ENCODE data around the gene TMEM196. TPM values are rescaled to one million over a fixed set of nuclear protein-coding genes. Genes with fewer than 3 reads are reported as not detected.

Gene TMEM196
- total and polyA plus RNA-seq, 9 of the 15 experiments (the other 6 are each of a cell fraction or from before 2014, with no cell fraction given): not detected

DNA sequence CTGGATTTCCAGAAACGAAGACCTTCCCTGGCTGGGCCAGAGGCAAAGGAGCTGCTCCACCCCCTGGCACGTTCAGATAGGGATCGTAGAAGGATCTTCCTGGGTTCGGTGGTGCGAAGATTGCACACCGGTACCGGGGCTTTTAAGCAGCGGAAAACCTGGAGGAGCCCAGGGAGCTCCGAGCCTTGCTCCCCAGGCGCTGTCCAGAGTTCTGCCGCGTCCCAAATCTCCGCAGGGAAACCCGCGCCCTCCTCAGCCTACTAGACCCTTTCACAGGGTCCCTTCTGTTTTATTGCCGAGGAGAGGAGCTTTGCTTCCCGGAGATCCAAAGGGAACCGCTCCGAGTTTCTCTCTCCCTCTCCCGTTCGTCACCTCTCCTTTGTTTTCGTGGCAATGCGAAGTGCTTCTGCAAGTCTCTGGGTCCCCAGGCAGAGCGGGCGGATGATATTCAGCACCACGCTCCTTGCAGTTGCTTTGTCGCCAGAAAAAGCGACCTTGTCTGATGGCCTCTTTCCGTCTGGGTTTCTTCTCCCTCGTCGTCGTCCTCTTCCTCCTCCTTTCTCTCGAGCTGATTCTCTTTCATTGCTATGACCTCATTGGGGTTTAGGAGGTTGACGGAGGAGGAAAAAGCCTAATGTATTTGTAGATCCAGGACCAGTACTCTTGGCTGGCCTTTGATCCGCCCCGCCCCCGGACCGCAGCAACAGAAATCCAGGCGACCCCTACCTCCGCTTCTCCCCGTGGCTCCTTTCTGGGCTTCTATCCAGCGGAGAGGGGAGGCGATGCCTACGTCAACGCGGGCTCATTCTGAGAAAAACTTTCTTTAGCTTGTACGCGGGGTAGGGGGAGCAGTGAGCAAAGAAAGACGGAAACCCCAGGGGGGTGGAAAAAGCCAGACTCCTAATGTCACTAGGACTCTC is at the start of gene TMEM196 (continued):
- TF ChIP-seq, protein P1, sequence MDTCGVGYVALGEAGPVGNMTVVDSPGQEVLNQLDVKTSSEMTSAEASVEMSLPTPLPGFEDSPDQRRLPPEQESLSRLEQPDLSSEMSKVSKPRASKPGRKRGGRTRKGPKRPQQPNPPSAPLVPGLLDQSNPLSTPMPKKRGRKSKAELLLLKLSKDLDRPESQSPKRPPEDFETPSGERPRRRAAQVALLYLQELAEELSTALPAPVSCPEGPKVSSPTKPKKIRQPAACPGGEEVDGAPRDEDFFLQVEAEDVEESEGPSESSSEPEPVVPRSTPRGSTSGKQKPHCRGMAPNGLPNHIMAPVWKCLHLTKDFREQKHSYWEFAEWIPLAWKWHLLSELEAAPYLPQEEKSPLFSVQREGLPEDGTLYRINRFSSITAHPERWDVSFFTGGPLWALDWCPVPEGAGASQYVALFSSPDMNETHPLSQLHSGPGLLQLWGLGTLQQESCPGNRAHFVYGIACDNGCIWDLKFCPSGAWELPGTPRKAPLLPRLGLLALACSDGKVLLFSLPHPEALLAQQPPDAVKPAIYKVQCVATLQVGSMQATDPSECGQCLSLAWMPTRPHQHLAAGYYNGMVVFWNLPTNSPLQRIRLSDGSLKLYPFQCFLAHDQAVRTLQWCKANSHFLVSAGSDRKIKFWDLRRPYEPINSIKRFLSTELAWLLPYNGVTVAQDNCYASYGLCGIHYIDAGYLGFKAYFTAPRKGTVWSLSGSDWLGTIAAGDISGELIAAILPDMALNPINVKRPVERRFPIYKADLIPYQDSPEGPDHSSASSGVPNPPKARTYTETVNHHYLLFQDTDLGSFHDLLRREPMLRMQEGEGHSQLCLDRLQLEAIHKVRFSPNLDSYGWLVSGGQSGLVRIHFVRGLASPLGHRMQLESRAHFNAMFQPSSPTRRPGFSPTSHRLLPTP (IDR thresholded peaks at IDR 0.05; ENCODE audit: borderline replicate concordance, extremely low read depth, insufficient read length): no peak

GRCh38 chr7:19816128-19816527 is 42.7 kb upstream of the TMEM196 start:
- FAIRE-seq (no peak), ATAC-seq (no peak), DNase-seq (ENCODE audit: extremely low read depth in 1 of 4, low spot score in 3 of 4) (no peak)
- POLR2A ChIA-PET: no interaction called here
- H3K9ac ChIP-seq (ENCODE audit: insufficient read depth in 1 of 2, low read depth in 2 of 2, low read length in 2 of 2): no peak overlapping the region
- H3K79me2 ChIP-seq (ENCODE audit: control insufficient read depth, insufficient read depth, low read length): no peaks in the 10 kb centered on the region
- CTCF ChIA-PET (ENCODE audit: low intra/inter-chr PET ratio): no interaction called here
- H3K4me3 ChIP-seq: no peak overlapping the region
- no peaks in the 10 kb centered on the region for H3K9me1 ChIP-seq (ENCODE audit: control insufficient read depth, insufficient read depth, low read length)
- intact Hi-C loops (cut with micrococcal nuclease) (no loop called here), in situ Hi-C loops (cut with MboI) (no loop called here)
- no TSS peak for BruUV-seq (replicated peaks)
- no peak overlapping the region for H3K27ac ChIP-seq (ENCODE audit: extremely low read depth, low read depth, low read length)
- no peaks in the 10 kb centered on the region for H3K4me1 ChIP-seq (replicated peaks in 1 of 2; ENCODE audit: control insufficient read depth in 2 of 2, insufficient read depth in 2 of 2, low read length in 2 of 2)
- H3K27me3 ChIP-seq (ENCODE audit: control insufficient read depth in 2 of 2, insufficient read depth in 2 of 2, low read length in 2 of 2): no peaks in the 10 kb centered on the region
- WGBS (ENCODE audit: insufficient coverage, low coverage, missing lambda C conversion rate): 0% methylated on average over 2 of the region's 2 CpGs
- no peaks in the 10 kb centered on the region for H3K9me3 ChIP-seq (replicated peaks; ENCODE audit: control insufficient read depth, insufficient read depth, low read depth, low read length)
- H3K4me2 ChIP-seq (ENCODE audit: insufficient read depth, low read length): no peak overlapping the region
- H3K36me3 ChIP-seq (ENCODE audit: control insufficient read depth, insufficient read depth, low read length): no peaks in the 10 kb centered on the region
- H4K20me1 ChIP-seq (replicated peaks; ENCODE audit: control insufficient read depth, insufficient read depth, low read length): no peaks in the 10 kb centered on the region
- H2AFZ ChIP-seq (ENCODE audit: low read depth, low read length): no peak overlapping the region
- TF ChIP-seq FOXJ2 (tag; IDR thresholded peaks at IDR 0.05) (no peak), U2AF2 (optimal IDR thresholded peaks at IDR 0.05; ENCODE audit: low read depth, low read length) (no peak), CBX8 (IDR thresholded peaks at IDR 0.05; ENCODE audit: borderline replicate concordance, extremely low read depth, low read depth, low read length, poor library complexity, severe bottlenecking) (no peak), SMARCC2 (IDR thresholded peaks at IDR 0.05; ENCODE audit: low read depth) (no peak), PYGO2 (tag; IDR thresholded peaks at IDR 0.05) (no peak), CTBP1 (IDR thresholded peaks at IDR 0.05; ENCODE audit: borderline replicate concordance) (no peak), RBM14 (IDR thresholded peaks at IDR 0.05; ENCODE audit: borderline replicate concordance, insufficient read depth, low read depth, low read length) (no peak), ETV1 (tag; conservative IDR thresholded peaks at IDR 0.05; ENCODE audit: low read depth) (no peak), SLC30A9 (CRISPR knock-in tag; IDR thresholded peaks at IDR 0.05) (no peak), GABPB1 (CRISPR knock-in tag; IDR thresholded peaks at IDR 0.05) (no peak), SUPT5H (IDR thresholded peaks at IDR 0.05) (no peak)
- TF ChIP-seq, protein P2, sequence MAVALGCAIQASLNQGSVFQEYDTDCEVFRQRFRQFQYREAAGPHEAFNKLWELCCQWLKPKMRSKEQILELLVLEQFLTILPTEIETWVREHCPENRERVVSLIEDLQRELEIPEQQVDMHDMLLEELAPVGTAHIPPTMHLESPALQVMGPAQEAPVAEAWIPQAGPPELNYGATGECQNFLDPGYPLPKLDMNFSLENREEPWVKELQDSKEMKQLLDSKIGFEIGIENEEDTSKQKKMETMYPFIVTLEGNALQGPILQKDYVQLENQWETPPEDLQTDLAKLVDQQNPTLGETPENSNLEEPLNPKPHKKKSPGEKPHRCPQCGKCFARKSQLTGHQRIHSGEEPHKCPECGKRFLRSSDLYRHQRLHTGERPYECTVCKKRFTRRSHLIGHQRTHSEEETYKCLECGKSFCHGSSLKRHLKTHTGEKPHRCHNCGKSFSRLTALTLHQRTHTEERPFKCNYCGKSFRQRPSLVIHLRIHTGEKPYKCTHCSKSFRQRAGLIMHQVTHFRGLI (CRISPR knock-in tag; IDR thresholded peaks at IDR 0.05): no peak

Measured in K562 (cell line).